OCI-LY1 (cell line): ENCODE data around the gene SPCS1.

ENCODE experiments used
- EZH2 ChIP-seq: fragments of 200-600 bp; sonication (generic), shearing (Covaris generic); IDR thresholded peaks from 2 replicates; pipeline ENCODE4 v1.8.0; 2017; ENCODE audit warnings: borderline replicate concordance, mixed run types, mild to moderate bottlenecking, antibody characterized with exemption, low read length, moderate library complexity, mixed read lengths
- TF ChIP-seq, protein P1 (sequence below): fragments of 200-600 bp; sonication (generic), shearing (Covaris generic); IDR thresholded peaks from 2 replicates; pipeline ENCODE4 v1.5.1; 2017; ENCODE audit warnings: mild to moderate bottlenecking, antibody characterized with exemption, low read length, moderate library complexity, mixed read lengths

DNA sequence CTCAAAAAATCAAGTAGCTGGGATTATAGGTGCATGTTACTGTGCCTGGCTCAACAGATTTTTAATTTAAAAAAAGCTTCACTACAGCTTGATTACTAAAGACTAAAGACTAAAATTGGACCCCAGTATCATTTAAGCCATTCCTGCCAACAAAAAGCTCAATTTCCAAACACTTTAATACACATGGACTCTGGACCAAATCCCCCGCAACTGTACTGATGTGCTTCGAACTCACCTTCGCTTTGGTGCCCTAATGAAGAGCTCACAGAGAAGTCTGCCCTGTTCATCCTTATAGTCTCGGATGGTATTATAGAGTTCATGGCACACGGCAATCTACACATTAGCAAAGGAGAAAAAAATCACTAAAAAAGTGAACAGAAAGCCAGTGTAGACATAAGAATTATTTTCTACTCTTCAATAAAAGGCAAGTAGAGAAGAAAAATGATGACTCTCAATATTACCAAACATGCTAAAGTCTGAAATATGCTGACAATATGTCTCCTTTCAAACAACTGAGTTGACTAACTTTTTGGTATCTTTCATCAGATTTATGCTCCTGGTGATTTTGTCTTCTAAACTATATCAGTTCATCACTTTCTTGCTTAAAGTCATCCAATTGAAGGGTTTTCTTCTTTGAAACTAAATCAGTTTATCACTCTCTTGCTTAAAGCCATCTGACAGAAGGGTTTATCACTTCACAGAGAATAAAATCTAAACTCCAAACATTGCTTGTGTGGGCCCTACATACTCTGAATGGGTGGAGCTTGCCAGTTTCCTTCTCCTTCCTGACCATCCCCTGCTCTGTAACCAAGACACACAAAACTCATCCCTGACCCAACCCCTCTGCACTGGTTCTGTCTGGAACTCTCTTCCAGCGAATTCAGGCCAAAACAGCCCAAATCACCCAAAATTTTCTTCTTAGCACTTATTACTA, 27.4 kb upstream of the SPCS1 start:
- TF ChIP-seq, protein P1, sequence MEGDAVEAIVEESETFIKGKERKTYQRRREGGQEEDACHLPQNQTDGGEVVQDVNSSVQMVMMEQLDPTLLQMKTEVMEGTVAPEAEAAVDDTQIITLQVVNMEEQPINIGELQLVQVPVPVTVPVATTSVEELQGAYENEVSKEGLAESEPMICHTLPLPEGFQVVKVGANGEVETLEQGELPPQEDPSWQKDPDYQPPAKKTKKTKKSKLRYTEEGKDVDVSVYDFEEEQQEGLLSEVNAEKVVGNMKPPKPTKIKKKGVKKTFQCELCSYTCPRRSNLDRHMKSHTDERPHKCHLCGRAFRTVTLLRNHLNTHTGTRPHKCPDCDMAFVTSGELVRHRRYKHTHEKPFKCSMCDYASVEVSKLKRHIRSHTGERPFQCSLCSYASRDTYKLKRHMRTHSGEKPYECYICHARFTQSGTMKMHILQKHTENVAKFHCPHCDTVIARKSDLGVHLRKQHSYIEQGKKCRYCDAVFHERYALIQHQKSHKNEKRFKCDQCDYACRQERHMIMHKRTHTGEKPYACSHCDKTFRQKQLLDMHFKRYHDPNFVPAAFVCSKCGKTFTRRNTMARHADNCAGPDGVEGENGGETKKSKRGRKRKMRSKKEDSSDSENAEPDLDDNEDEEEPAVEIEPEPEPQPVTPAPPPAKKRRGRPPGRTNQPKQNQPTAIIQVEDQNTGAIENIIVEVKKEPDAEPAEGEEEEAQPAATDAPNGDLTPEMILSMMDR: no peak
- no peak for TF ChIP-seq EZH2
